Measurements from ENCODE around the gene TPCN2.

The TPCN2 gene

GRCh38 chr11:69159150-69159852 is 110.6 kb downstream of the TPCN2 start:
- TF ChIP-seq CTCF (IDR thresholded peaks at IDR 0.05; ENCODE audit: borderline replicate concordance, insufficient read depth, low read depth, low read length): no peak
- no peak overlapping the region for H3K4me3 ChIP-seq (ENCODE audit: low read depth, low read length)

GRCh38 chr11:69160296-69161116 is 111.8 kb downstream of the TPCN2 start:
- no peak overlapping the region for H3K4me3 ChIP-seq (ENCODE audit: low read depth, low read length)
- TF ChIP-seq CTCF (IDR thresholded peaks at IDR 0.05; ENCODE audit: borderline replicate concordance, insufficient read depth, low read depth, low read length): no peak

DNA sequence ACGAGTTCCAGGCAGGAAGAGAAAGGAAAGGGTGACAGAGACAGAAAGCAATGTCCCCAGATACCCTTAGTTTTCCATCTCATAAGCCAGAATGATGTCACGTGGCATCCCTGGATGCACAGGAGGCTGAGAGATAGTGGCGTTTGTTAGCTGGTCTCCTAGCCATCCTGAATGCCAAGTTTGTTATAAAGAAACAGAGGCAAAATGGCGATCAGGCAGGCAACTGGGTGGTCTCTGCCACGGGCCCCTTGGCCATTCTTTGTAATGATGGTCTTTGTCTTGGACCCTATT is 112.3 kb downstream of the TPCN2 start:
- H3K4me3 ChIP-seq (ENCODE audit: low read depth, low read length): no peak overlapping the region
- no peak for TF ChIP-seq CTCF (IDR thresholded peaks at IDR 0.05; ENCODE audit: borderline replicate concordance, insufficient read depth, low read depth, low read length)

DNA sequence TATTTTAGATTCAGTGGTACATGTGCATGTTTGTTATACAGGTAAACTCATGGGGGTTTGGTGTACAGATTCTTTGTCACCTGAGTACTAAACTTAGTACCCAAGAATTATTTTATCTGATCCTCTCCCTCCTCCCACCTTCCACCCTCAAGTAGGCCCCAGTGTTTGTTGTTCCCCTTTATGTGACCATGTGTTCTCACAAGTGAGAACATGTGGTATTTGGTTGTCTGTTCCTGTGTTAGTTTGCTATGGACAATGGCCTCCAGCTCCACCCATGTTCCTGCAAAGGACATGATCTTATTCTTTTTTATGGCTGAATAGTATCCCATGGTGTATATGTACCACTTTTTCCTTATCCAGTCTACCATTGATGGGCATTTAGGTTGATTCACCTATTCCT is 113.8 kb downstream of the TPCN2 start:
- no peak overlapping the region for H3K4me3 ChIP-seq (ENCODE audit: low read depth, low read length)
- no peak for TF ChIP-seq CTCF (IDR thresholded peaks at IDR 0.05; ENCODE audit: borderline replicate concordance, insufficient read depth, low read depth, low read length)

GRCh38 chr11:69163842-69164241 is 115.1 kb downstream of the TPCN2 start:
- H3K4me3 ChIP-seq (ENCODE audit: low read depth, low read length): no peak overlapping the region
- TF ChIP-seq CTCF (IDR thresholded peaks at IDR 0.05; ENCODE audit: borderline replicate concordance, insufficient read depth, low read depth, low read length): no peak

DNA sequence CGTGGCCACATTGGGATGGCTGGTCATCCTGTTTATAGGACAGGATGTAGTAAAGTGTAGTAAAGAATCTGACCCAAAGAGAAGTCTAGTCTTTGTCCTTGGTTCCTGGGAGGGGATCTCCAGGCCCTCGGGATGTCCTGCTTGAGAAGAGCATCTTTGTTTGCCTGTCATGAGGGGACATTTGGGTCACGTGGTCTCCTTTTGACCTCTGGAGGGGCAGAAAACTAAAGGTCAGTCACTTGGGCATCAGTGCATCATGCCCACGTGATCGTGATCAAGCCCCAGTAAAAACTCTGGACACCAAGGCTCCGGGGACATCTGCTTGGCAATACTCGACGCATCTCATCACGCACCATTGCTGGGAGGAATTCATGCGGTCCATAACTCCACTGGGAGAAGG is 116.1 kb downstream of the TPCN2 start:
- H3K4me3 ChIP-seq (ENCODE audit: low read depth, low read length): no peak overlapping the region
- no peak for TF ChIP-seq CTCF (IDR thresholded peaks at IDR 0.05; ENCODE audit: borderline replicate concordance, insufficient read depth, low read depth, low read length)

DNA sequence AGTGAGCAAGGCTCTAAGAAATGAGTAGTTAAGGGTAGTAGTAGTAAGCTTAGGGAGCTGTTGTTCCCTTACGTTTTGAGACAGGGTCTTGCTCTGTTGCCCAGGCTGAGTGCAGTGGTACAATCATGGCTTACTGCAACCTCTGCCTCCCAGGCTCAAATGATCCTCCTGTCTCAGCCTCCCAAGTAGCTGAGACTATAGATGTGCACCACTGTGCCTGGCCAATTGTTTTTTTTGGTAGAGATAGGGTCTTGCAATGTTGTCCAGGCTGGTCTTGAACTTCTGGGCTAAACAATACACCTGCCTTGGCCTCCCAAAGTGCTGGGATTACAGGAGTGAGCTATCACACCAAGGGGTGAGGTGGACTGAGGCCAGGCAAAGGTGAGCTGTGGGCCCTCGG is 117.0 kb downstream of the TPCN2 start:
- TF ChIP-seq CTCF (IDR thresholded peaks at IDR 0.05; ENCODE audit: borderline replicate concordance, insufficient read depth, low read depth, low read length): no peak
- no peak overlapping the region for H3K4me3 ChIP-seq (ENCODE audit: low read depth, low read length)

Data from GM12875 (cell line).